HepG2 (cell line): ENCODE data around the gene DNAH9. TPM values are rescaled to one million over a fixed set of nuclear protein-coding genes. Genes with fewer than 3 reads are reported as not detected.

ENCODE experiments used
- ATAC-seq: fragments of 200-7000 bp; cut with Tn5 transposase; 3 replicates; pipeline ENCODE4 v1.9.1; 2020; ENCODE audit warnings: mild to moderate bottlenecking, moderate library complexity
- BruUV-seq: library from RNA; stranded (reverse); fragments of 400-500 nt; replicated peaks from 2 replicates; lab custom pipeline; 2021; lab: Mats Ljungman, UMichigan
- CTCF ChIA-PET: fragments of 300-600 bp; formaldehyde crosslinking; extraction: SDS; loops from one replicate; lab custom pipeline; 2021; ENCODE audit warnings: low total read pairs, inconsistent platforms, low intra/inter-chr PET ratio; lab: Yijun Ruan, JAX
- POLR2A ChIA-PET: fragments of 350-600 bp; sonication (Branson Sonifier 250); formaldehyde crosslinking; loops from one replicate; lab custom pipeline; 2020; ENCODE audit warnings: antibody characterized with exemption, inconsistent platforms; lab: Yijun Ruan, JAX
- DNase-seq: peaks from one replicate; pipeline ENCODE4 v3.0.0-alpha.2; 2015; ENCODE audit warnings: low spot score
- FAIRE-seq: peaks from 3 replicates; lab custom pipeline; 2011; peaks lifted over from hg19 to GRCh38; lab: Jason Lieb, UNC
- H2AFZ ChIP-seq: one replicate; pipeline ENCODE4 v1.6.1; 2011; ENCODE audit warnings: low read length, inconsistent platforms
- H3K27ac ChIP-seq: fragments of 300-600 bp; 3 replicates; pipeline ENCODE4 v1.8.0; 2011; ENCODE audit warnings: mixed run types, mild to moderate bottlenecking, mixed read lengths, low read length, inconsistent platforms; ENCODE audit not compliant: insufficient read depth; ENCODE audit errors: extremely low read length
- H3K27me3 ChIP-seq, 2 experiments: fragments of 200-600 bp in 1 of 2; 2 replicates in 1 of 2; 3 replicates in 1 of 2; pipeline versions ENCODE4 v1.6.0 to v1.8.0; 2011; ENCODE audit warnings: low read length in 2 of 2, mild to moderate bottlenecking in 2 of 2, moderate library complexity in 2 of 2, inconsistent platforms in 1 of 2; ENCODE audit not compliant: insufficient read depth in 2 of 2, control insufficient read depth in 1 of 2
- H3K36me3 ChIP-seq, 2 experiments: fragments of 200-600 bp in 1 of 2; replicated peaks in 1 of 2; 2 replicates in 1 of 2; 3 replicates in 1 of 2; pipeline versions ENCODE4 v1.5.1 to v1.8.0; 2011; ENCODE audit warnings: low read length in 2 of 2, inconsistent platforms in 1 of 2; ENCODE audit not compliant: insufficient read depth in 2 of 2, control insufficient read depth in 1 of 2
- H3K4me1 ChIP-seq: 2 replicates; pipeline ENCODE4 v1.5.1; 2012; ENCODE audit warnings: low read length, inconsistent platforms; ENCODE audit not compliant: insufficient read depth
- H3K4me2 ChIP-seq: 2 replicates; pipeline ENCODE4 v1.6.0; 2011; ENCODE audit warnings: low read depth, low read length, inconsistent platforms
- H3K4me3 ChIP-seq, 3 experiments: fragments of 200-600 bp in 1 of 3; sonication (generic), shearing (Covaris generic) in 1 of 3; replicated peaks in 1 of 3; 2 replicates each; pipeline ENCODE4 v1.5.1; 2011 to 2016; ENCODE audit warnings: low read length in 3 of 3, inconsistent platforms in 2 of 3, low read depth in 2 of 3, mild to moderate bottlenecking in 2 of 3, control low read depth in 1 of 3, mixed read lengths in 1 of 3; ENCODE audit not compliant: insufficient read depth in 1 of 3
- H3K79me2 ChIP-seq: one replicate; pipeline ENCODE4 v1.6.1; 2011; ENCODE audit warnings: low read length, inconsistent platforms; ENCODE audit not compliant: insufficient read depth
- H3K9ac ChIP-seq: 2 replicates; pipeline ENCODE4 v1.6.0; 2011; ENCODE audit warnings: mild to moderate bottlenecking, low read depth, low read length, inconsistent platforms; ENCODE audit not compliant: insufficient read depth
- H3K9me3 ChIP-seq: 2 replicates; pipeline ENCODE4 v1.5.1; 2012; ENCODE audit warnings: mild to moderate bottlenecking, low read length
- H4K20me1 ChIP-seq: 2 replicates; pipeline ENCODE4 v1.6.0; 2011; ENCODE audit warnings: inconsistent platforms, mild to moderate bottlenecking, low read length, moderate library complexity; ENCODE audit not compliant: insufficient read depth
- BORCS8-MEF2B ChIP-seq: sonication (generic); formaldehyde crosslinking; IDR thresholded peaks from 2 replicates; pipeline ENCODE4 v1.8.0; 2022; ENCODE audit warnings: mild to moderate bottlenecking, missing genetic modification reagents
- BRD4 ChIP-seq: sonication (generic); formaldehyde crosslinking; IDR thresholded peaks from 2 replicates; pipeline ENCODE4 v1.4.0; 2020; ENCODE audit warnings: missing genetic modification reagents
- CEBPG ChIP-seq: IDR thresholded peaks from 2 replicates; pipeline ENCODE4 v1.6.1; 2016
- NONO ChIP-seq, 2 experiments: fragments of 450-650 bp in 1 of 2; sonication (generic) in 1 of 2; formaldehyde crosslinking in 1 of 2; IDR thresholded peaks in 1 of 2; conservative IDR thresholded peaks in 1 of 2; 2 replicates each; pipeline versions ENCODE4 v1.6.1 to v1.8.0; 2017 to 2022; ENCODE audit warnings: mild to moderate bottlenecking in 1 of 2, missing genetic modification reagents in 1 of 2, moderate library complexity in 1 of 2
- SIX1 ChIP-seq: sonication (generic); formaldehyde crosslinking; IDR thresholded peaks from 2 replicates; pipeline ENCODE4 v1.4.0; 2020; ENCODE audit warnings: missing genetic modification reagents, borderline replicate concordance
- SMC3 ChIP-seq: IDR thresholded peaks from 2 replicates; pipeline ENCODE4 v1.6.1; 2011; ENCODE audit warnings: low read length, improper control_type of control experiment
- ZFP62 ChIP-seq: sonication (generic); formaldehyde crosslinking; IDR thresholded peaks from 2 replicates; pipeline ENCODE4 v1.4.0; 2020; ENCODE audit warnings: missing genetic modification reagents
- ZMYM2 ChIP-seq: sonication (generic); formaldehyde crosslinking; IDR thresholded peaks from 2 replicates; pipeline ENCODE4 v1.8.0; 2022; ENCODE audit warnings: mild to moderate bottlenecking, missing genetic modification reagents
- ZNF235 ChIP-seq: sonication (generic); formaldehyde crosslinking; IDR thresholded peaks from 2 replicates; pipeline ENCODE4 v1.8.1; 2023; ENCODE audit warnings: mild to moderate bottlenecking, missing genetic modification reagents, borderline replicate concordance
- ZNF24 ChIP-seq: fragments of 450-650 bp; IDR thresholded peaks from 2 replicates; pipeline ENCODE4 v1.6.1; 2017; ENCODE audit warnings: antibody characterized with exemption, mild to moderate bottlenecking
- ZNF335 ChIP-seq: sonication (generic); formaldehyde crosslinking; IDR thresholded peaks from 2 replicates; pipeline ENCODE4 v1.4.0; 2020; ENCODE audit warnings: missing genetic modification reagents
- WGBS: methylation state at CpG from one replicate; pipeline ENCODE4 v1.1.6; 2017; ENCODE audit warnings: low lambda C conversion rate; 5-methylcytosine and 5-hydroxymethylcytosine counted together
- in situ Hi-C: cut with HindIII; loops from 2 replicates; pipeline ENCODE4 v1.10.0; 2017; ENCODE audit warnings: low pct_unique_long_range_greater_than_20kb; ENCODE audit not compliant: extremely low pct_ligation_motif_present
- intact Hi-C: fragments of 100-400 bp; cut with micrococcal nuclease; formaldehyde crosslinking; loops from one replicate; pipeline ENCODE4 v1.10.0; 2022; ENCODE audit not compliant: unreplicated experiment
- polyA plus RNA-seq, 8 experiments: library from polyadenylated mRNA; depleted of rRNA in 3 of 8; stranded (reverse) in 7 of 8; unstranded in 1 of 8; fragments of >200 nt; fragmentation: Illumina TruSeq in 4 of 8; extraction: Trizol in 4 of 8; gene quantifications; 2 replicates each; pipeline versions ENCODE4 v1.2.1 to v1.2.3, GENCODE V29; 2011 to 2016; ENCODE audit warnings: low read depth in 4 of 8, missing spikeins in 1 of 8, mixed read lengths in 1 of 8; ENCODE audit not compliant: insufficient read depth in 1 of 8
- total RNA-seq, 5 experiments: library from RNA; depleted of rRNA; stranded (reverse); fragments of >200 nt; fragmentation: Illumina TruSeq; extraction: Trizol; gene quantifications; 2 replicates each; pipeline ENCODE4 v1.2.3, GENCODE V29; 2016; ENCODE audit warnings: low read depth in 1 of 5
- TF ChIP-seq, protein P1 (sequence below): sonication (generic); formaldehyde crosslinking; conservative IDR thresholded peaks from 2 replicates; pipeline ENCODE4 v1.5.0; 2020; ENCODE audit warnings: missing genetic modification reagents
- TF ChIP-seq, protein P2 (sequence below): sonication (generic); formaldehyde crosslinking; IDR thresholded peaks from 2 replicates; pipeline ENCODE4 v1.5.0; 2020; ENCODE audit warnings: mild to moderate bottlenecking, missing genetic modification reagents
- TF ChIP-seq, protein P3 (sequence below): sonication (generic); formaldehyde crosslinking; IDR thresholded peaks from 2 replicates; pipeline ENCODE4 v1.5.0; 2020; ENCODE audit warnings: mild to moderate bottlenecking, missing genetic modification reagents, borderline replicate concordance

The DNAH9 gene
- total and polyA plus RNA-seq, 2 of the 13 experiments (the other 11 are each of a cell fraction or from before 2014, with no cell fraction given): not detected

DNA sequence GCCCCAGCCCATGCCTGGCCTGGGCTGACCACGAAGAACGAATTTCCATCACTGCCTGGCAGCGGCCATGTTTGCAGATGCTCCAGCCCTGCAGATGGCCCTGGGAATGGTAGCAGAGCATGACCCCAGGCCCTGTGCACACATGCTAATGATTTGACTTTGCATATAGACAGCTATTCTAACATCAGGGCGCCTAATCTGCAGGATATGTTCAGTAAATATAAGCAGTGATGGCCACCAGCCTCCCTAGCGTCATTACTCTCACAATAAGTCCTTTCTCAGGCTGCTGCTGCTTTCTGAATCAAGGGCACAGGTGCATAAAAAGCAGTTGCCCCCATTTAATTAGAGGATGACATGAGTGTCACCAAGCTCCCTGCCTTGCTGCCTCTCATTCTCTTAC, 24.2 kb downstream of the DNAH9 start (continued):
- TF ChIP-seq, protein P1, sequence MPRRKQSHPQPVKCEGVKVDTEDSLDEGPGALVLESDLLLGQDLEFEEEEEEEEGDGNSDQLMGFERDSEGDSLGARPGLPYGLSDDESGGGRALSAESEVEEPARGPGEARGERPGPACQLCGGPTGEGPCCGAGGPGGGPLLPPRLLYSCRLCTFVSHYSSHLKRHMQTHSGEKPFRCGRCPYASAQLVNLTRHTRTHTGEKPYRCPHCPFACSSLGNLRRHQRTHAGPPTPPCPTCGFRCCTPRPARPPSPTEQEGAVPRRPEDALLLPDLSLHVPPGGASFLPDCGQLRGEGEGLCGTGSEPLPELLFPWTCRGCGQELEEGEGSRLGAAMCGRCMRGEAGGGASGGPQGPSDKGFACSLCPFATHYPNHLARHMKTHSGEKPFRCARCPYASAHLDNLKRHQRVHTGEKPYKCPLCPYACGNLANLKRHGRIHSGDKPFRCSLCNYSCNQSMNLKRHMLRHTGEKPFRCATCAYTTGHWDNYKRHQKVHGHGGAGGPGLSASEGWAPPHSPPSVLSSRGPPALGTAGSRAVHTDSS (CRISPR knock-in tag): no peak
- no peak for TF ChIP-seq ZMYM2 (CRISPR knock-in tag)

DNA sequence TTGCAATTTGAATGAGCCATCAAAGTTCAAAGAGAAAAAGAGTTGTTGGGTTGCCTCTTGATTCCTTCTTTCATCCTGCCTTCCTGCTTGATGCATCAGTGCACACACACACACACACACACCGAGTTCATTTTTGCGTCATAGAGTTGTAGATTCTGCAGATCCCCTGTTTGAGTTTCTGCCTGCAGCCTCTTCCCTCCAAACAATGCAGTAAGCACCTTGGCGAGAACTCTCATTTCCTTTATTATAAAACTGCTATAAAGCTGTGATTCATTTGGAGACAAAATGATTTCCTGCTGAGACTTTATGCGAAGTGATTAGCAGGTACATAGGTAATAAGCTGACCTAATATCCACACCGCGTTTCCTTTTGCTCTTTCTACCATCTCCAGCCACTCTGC, 26.7 kb downstream of the DNAH9 start:
- peaks cover 0 to 13% of the 10 kb centered on the region in 2 experiments; a peak in 2 of 5 replicates for H3K27me3 ChIP-seq
- no peak for ATAC-seq
- in situ Hi-C loops: no loop called here
- H3K27ac ChIP-seq: no peak overlapping the region
- no peak overlapping the region for H3K4me3 ChIP-seq
- H3K9me3 ChIP-seq: no peaks in the 10 kb centered on the region
- no peaks in the 10 kb centered on the region for H3K4me1 ChIP-seq
- ChIA-PET CTCF (no interaction called here), POLR2A (no interaction called here)
- intact Hi-C loops: no loop called here
- BruUV-seq: no TSS peak
- 35% methylated on average over 6 of the region's 6 CpGs for WGBS
- H2AFZ ChIP-seq: no peak overlapping the region
- no peak for DNase-seq
- no peak overlapping the region for H3K9ac ChIP-seq
- no peak overlapping the region for H3K4me2 ChIP-seq
- H3K79me2 ChIP-seq: no peaks in the 10 kb centered on the region
- no peaks in the 10 kb centered on the region for H3K36me3 ChIP-seq
- FAIRE-seq: no peak
- H4K20me1 ChIP-seq: no peaks in the 10 kb centered on the region
- TF ChIP-seq NONO (IDR thresholded peaks at IDR 0.05): no peak
- no peak for TF ChIP-seq NONO (CRISPR knock-in tag; conservative IDR thresholded peaks at IDR 0.05)
- no peak for TF ChIP-seq CEBPG (CRISPR knock-in tag)
- TF ChIP-seq ZFP62 (CRISPR knock-in tag): no peak
- no peak for TF ChIP-seq SMC3
- no peak for TF ChIP-seq ZNF235 (CRISPR knock-in tag)
- TF ChIP-seq, protein P2, sequence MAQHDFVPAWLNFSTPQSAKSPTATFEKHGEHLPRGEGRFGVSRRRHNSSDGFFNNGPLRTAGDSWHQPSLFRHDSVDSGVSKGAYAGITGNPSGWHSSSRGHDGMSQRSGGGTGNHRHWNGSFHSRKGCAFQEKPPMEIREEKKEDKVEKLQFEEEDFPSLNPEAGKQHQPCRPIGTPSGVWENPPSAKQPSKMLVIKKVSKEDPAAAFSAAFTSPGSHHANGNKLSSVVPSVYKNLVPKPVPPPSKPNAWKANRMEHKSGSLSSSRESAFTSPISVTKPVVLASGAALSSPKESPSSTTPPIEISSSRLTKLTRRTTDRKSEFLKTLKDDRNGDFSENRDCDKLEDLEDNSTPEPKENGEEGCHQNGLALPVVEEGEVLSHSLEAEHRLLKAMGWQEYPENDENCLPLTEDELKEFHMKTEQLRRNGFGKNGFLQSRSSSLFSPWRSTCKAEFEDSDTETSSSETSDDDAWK (CRISPR knock-in tag): no peak
- TF ChIP-seq ZNF335: no peak
- TF ChIP-seq, protein P3, sequence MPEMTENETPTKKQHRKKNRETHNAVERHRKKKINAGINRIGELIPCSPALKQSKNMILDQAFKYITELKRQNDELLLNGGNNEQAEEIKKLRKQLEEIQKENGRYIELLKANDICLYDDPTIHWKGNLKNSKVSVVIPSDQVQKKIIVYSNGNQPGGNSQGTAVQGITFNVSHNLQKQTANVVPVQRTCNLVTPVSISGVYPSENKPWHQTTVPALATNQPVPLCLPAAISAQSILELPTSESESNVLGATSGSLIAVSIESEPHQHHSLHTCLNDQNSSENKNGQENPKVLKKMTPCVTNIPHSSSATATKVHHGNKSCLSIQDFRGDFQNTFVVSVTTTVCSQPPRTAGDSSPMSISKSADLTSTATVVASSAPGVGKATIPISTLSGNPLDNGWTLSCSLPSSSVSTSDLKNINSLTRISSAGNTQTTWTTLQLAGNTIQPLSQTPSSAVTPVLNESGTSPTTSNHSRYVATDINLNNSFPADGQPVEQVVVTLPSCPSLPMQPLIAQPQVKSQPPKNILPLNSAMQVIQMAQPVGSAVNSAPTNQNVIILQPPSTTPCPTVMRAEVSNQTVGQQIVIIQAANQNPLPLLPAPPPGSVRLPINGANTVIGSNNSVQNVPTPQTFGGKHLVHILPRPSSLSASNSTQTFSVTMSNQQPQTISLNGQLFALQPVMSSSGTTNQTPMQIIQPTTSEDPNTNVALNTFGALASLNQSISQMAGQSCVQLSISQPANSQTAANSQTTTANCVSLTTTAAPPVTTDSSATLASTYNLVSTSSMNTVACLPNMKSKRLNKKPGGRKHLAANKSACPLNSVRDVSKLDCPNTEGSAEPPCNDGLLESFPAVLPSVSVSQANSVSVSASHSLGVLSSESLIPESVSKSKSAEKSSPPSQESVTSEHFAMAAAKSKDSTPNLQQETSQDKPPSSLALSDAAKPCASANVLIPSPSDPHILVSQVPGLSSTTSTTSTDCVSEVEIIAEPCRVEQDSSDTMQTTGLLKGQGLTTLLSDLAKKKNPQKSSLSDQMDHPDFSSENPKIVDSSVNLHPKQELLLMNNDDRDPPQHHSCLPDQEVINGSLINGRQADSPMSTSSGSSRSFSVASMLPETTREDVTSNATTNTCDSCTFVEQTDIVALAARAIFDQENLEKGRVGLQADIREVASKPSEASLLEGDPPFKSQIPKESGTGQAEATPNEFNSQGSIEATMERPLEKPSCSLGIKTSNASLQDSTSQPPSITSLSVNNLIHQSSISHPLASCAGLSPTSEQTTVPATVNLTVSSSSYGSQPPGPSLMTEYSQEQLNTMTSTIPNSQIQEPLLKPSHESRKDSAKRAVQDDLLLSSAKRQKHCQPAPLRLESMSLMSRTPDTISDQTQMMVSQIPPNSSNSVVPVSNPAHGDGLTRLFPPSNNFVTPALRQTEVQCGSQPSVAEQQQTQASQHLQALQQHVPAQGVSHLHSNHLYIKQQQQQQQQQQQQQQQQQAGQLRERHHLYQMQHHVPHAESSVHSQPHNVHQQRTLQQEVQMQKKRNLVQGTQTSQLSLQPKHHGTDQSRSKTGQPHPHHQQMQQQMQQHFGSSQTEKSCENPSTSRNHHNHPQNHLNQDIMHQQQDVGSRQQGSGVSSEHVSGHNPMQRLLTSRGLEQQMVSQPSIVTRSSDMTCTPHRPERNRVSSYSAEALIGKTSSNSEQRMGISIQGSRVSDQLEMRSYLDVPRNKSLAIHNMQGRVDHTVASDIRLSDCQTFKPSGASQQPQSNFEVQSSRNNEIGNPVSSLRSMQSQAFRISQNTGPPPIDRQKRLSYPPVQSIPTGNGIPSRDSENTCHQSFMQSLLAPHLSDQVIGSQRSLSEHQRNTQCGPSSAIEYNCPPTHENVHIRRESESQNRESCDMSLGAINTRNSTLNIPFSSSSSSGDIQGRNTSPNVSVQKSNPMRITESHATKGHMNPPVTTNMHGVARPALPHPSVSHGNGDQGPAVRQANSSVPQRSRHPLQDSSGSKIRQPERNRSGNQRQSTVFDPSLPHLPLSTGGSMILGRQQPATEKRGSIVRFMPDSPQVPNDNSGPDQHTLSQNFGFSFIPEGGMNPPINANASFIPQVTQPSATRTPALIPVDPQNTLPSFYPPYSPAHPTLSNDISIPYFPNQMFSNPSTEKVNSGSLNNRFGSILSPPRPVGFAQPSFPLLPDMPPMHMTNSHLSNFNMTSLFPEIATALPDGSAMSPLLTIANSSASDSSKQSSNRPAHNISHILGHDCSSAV (CRISPR knock-in tag): no peak
- no peak for TF ChIP-seq BORCS8-MEF2B
- no peak for TF ChIP-seq ZNF24
- TF ChIP-seq SIX1: no peak
- no peak for TF ChIP-seq BRD4
